Natural killer cell (primary cell): Measurements from ENCODE around the gene RNF130. TPM values are rescaled to one million over a fixed set of nuclear protein-coding genes. Genes with fewer than 3 reads are reported as not detected.
A peak's percentile ranks its signal among the peaks of the same experiment; 100 is the strongest.

Source experiments
- ATAC-seq, 3 donors: fragments of 150-1000 bp in 2 of 3; fragments of 200-7000 bp in 1 of 3; cut with Tn5 transposase; 1 replicate in 1 of 3; 2 replicates in 2 of 3; pipeline ENCODE4 v1.10.0; 2021; ENCODE audit warnings: mild to moderate bottlenecking in 2 of 3, moderate library complexity in 2 of 3
- DNase-seq, 2 donors: peaks; one replicate each; pipeline versions ENCODE4 v3.0.0 to v3.0.0-alpha.2; 2013 to 2021; ENCODE audit warnings: mixed read lengths in 1 of 2
- H3K27ac ChIP-seq: one replicate; pipeline ENCODE4 v1.5.1; 2013; ENCODE audit warnings: mild to moderate bottlenecking, low read length
- H3K27me3 ChIP-seq: one replicate; pipeline ENCODE4 v1.6.1; 2013; ENCODE audit warnings: low read length; ENCODE audit not compliant: control insufficient read depth, insufficient read depth
- H3K36me3 ChIP-seq: one replicate; pipeline ENCODE4 v1.6.1; 2013; ENCODE audit warnings: low read length; ENCODE audit not compliant: control insufficient read depth, insufficient read depth
- H3K4me1 ChIP-seq: one replicate; pipeline ENCODE4 v1.6.1; 2013; ENCODE audit warnings: low read length; ENCODE audit not compliant: control insufficient read depth, insufficient read depth
- H3K4me3 ChIP-seq: one replicate; pipeline ENCODE4 v1.5.1; 2013; ENCODE audit warnings: low read length
- H3K9me3 ChIP-seq: one replicate; pipeline ENCODE4 v1.6.1; 2013; ENCODE audit warnings: low read length; ENCODE audit not compliant: control insufficient read depth, insufficient read depth
- H3K27ac Mint-ChIP-seq, 2 donors: one replicate each; pipeline ENCODE4 v1.8.0; 2022; ENCODE audit warnings: mild to moderate bottlenecking in 2 of 2, mixed read lengths in 2 of 2, moderate library complexity in 1 of 2
- H3K27me3 Mint-ChIP-seq, 2 donors: one replicate each; pipeline ENCODE4 v1.8.0; 2022; ENCODE audit warnings: low read depth in 2 of 2, mixed read lengths in 2 of 2
- H3K36me3 Mint-ChIP-seq: one replicate; pipeline ENCODE4 v1.8.0; 2022; ENCODE audit warnings: mixed read lengths
- H3K4me1 Mint-ChIP-seq, 2 donors: one replicate each; pipeline ENCODE4 v1.8.0; 2022; ENCODE audit warnings: mixed read lengths in 2 of 2
- H3K4me3 Mint-ChIP-seq: one replicate; pipeline ENCODE4 v1.8.0; 2022; ENCODE audit warnings: mild to moderate bottlenecking, moderate library complexity, mixed read lengths
- H3K9me3 Mint-ChIP-seq, 2 donors: one replicate each; pipeline ENCODE4 v1.8.0; 2022; ENCODE audit warnings: mixed read lengths in 2 of 2
- WGBS: methylation state at CpG from one replicate; pipeline ENCODE4 v1.1.7; 2013; ENCODE audit warnings: missing lambda C conversion rate; ENCODE audit not compliant: insufficient coverage; 5-methylcytosine and 5-hydroxymethylcytosine counted together
- intact Hi-C: fragments of 100-400 bp; cut with micrococcal nuclease; formaldehyde crosslinking; loops from one replicate; pipeline ENCODE4 v1.14.2; 2022
- total RNA-seq, 4 donors: library from RNA; stranded (reverse); fragments of 120-200 nt in 1 of 4; gene quantifications; one replicate each; pipeline versions ENCODE4 v1.2.3 to v1.2.4, GENCODE V29; 2013 to 2022
- TF ChIP-seq, protein P1 (sequence below): fragments of 200-600 bp; IDR thresholded peaks from one replicate; pipeline ENCODE4 v1.8.0; 2022; ENCODE audit warnings: antibody characterized with exemption

RNF130 gene
- total RNA-seq, 3 donors from 2014 or later (not counting 1 experiment from before 2014, with no cell fraction given): 24.4 to 35.0 (median 25.5) TPM

DNA sequence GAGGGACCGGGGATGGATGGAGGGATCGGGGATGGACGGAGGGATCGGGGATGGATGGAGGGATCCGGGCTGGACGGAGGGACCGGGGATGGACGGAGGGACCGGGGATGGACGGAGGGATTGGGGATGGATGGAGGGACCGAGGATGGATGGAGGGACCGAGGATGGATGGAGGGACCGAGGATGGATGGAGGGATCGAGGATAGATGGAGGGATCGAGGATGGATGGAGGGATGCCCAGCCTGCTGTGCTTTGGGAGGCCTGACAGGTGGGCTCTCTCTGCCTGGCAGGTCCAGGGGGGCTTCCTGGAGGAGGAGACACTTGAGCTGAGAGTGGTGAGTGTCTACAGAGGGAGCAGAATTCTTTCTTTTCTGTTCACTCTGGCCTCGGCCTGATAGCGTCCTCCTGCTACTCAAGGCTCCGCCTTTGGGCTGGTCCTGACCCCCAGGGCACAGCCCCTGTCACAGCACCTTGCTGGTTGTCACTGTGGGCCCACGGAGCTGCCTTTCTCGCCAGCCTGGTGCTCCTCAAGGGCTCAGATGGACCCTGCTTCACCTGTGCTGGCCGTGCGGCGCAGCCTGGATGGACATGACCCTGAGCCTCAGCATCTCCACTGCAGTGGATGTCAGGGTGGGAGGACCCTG is 42.2 kb upstream of the RNF130 start:
- no peaks in the 10 kb centered on the region for H3K36me3 Mint-ChIP-seq
- no peaks in the 10 kb centered on the region for H3K4me1 Mint-ChIP-seq
- TF ChIP-seq, protein P1, sequence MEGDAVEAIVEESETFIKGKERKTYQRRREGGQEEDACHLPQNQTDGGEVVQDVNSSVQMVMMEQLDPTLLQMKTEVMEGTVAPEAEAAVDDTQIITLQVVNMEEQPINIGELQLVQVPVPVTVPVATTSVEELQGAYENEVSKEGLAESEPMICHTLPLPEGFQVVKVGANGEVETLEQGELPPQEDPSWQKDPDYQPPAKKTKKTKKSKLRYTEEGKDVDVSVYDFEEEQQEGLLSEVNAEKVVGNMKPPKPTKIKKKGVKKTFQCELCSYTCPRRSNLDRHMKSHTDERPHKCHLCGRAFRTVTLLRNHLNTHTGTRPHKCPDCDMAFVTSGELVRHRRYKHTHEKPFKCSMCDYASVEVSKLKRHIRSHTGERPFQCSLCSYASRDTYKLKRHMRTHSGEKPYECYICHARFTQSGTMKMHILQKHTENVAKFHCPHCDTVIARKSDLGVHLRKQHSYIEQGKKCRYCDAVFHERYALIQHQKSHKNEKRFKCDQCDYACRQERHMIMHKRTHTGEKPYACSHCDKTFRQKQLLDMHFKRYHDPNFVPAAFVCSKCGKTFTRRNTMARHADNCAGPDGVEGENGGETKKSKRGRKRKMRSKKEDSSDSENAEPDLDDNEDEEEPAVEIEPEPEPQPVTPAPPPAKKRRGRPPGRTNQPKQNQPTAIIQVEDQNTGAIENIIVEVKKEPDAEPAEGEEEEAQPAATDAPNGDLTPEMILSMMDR: no peak
- intact Hi-C loops: no loop called here
- ATAC-seq (no peak), DNase-seq (no peak)
- H3K4me3 ChIP-seq: no peak overlapping the region
- H3K4me3 Mint-ChIP-seq: no peak overlapping the region
- no peak overlapping the region for H3K27ac ChIP-seq
- H3K9me3 Mint-ChIP-seq: no peaks in the 10 kb centered on the region
- no peaks in the 10 kb centered on the region for H3K36me3 ChIP-seq
- no peak overlapping the region for H3K27ac Mint-ChIP-seq
- H3K27me3 ChIP-seq: no peaks in the 10 kb centered on the region
- no peaks in the 10 kb centered on the region for H3K9me3 ChIP-seq
- H3K27me3 Mint-ChIP-seq: no peaks in the 10 kb centered on the region
- 95% methylated on average over 23 of the region's 23 CpGs for WGBS
- H3K4me1 ChIP-seq: no peaks in the 10 kb centered on the region

DNA sequence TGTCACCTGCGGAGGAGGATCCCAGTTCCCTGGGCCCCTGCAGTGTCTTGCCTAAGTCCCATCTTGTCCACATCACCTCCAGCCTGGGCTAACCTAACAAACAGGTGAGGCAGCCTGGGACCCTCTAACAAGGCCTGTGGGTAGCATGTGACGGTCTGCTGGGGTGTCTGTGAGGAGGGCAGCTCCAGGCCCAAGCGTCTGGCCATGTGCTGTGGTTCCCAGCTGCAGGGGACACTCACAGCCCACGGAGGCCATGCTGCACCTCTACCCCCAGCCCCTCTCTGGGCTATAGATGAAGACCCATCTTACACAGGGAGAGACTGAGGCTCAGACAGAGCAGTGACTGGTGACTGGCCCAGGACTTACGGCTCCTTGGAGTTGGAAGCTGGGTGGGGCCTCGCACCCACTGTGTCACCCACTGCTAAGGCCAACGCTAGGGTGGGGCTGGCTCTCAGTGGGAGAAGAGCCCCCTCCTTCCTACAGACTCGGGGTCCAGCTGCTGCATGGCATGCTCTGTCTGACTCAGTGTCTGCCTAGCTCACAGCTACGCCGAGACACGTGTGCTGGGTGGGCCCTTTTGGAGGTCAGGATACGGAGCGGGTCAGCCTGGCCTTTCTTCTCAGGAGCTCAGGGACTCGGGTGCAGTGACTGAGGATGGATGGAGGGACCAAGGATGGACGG is 40.8 kb upstream of the RNF130 start:
- TF ChIP-seq, protein P1: no peak
- Histone ChIP-seq H3K27ac (no peak overlapping the region), H3K36me3 (no peaks in the 10 kb centered on the region), H3K4me3 (no peak overlapping the region), H3K27me3 (no peaks in the 10 kb centered on the region), H3K4me1 (no peaks in the 10 kb centered on the region), H3K9me3 (peaks cover 5% of the 10 kb centered on the region)
- DNase-seq (no peak), ATAC-seq (peak in 1 of 3 donors; percentile 16)
- no peaks in the 10 kb centered on the region for H3K4me1 Mint-ChIP-seq
- H3K27ac Mint-ChIP-seq: no peak overlapping the region
- H3K36me3 Mint-ChIP-seq: peaks cover 2% of the 10 kb centered on the region
- WGBS: 84% methylated on average over 15 of the region's 15 CpGs
- no peaks in the 10 kb centered on the region for H3K27me3 Mint-ChIP-seq
- H3K9me3 Mint-ChIP-seq: peaks cover 0 to under 1% of the 10 kb centered on the region in 2 donors
- intact Hi-C loops: no loop called here
- no peak overlapping the region for H3K4me3 Mint-ChIP-seq

DNA sequence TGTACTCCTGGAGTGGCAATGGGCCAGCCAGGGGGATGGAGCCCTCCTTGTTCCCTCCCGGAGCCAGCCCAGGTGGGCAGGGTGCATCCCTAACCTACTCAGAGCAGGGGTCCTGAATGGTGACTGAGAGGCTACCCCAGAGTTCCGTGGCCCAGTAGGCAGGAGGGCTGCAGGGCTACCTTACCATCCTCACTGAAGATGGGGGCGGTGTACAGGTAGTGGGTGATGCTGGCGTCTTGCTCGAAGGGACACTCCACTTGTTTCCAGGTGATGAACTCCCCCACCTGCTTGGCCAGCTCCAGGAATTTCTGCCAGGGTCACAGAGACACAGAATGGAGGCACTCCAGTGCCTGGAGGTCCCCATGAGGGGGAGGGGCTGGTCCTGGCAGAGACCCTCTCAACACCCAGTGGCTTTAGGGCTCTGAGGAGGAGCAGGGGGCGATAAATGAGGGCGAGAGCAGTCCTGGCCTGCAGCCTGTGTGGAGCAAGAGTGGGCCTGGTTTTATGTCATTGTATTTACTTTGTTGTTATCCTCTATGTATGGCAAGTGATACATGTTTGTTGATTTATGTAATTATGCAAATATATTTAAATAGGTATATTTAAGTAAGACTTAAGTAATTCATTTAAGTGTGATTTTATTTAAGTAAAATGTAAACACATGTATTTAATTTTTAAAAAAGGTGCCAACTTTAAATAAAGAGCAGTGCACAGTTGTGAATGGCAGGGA is 39.9 kb upstream of the RNF130 start:
- no peaks in the 10 kb centered on the region for H3K27me3 ChIP-seq
- no peak overlapping the region for H3K4me3 Mint-ChIP-seq
- peaks cover 11% of the 10 kb centered on the region for H3K36me3 Mint-ChIP-seq
- no peak for ATAC-seq
- no peak overlapping the region for H3K27ac ChIP-seq
- H3K4me3 ChIP-seq: no peak overlapping the region
- H3K36me3 ChIP-seq: no peaks in the 10 kb centered on the region
- 88% methylated on average over 7 of the region's 7 CpGs for WGBS
- intact Hi-C loops: no loop called here
- H3K9me3 Mint-ChIP-seq: peaks cover 5 to 9% of the 10 kb centered on the region in 2 donors
- DNase-seq: no peak
- H3K4me1 Mint-ChIP-seq: no peaks in the 10 kb centered on the region
- no peaks in the 10 kb centered on the region for H3K4me1 ChIP-seq
- peaks cover 6% of the 10 kb centered on the region for H3K9me3 ChIP-seq
- no peak overlapping the region for H3K27ac Mint-ChIP-seq
- TF ChIP-seq, protein P1: no peak
- H3K27me3 Mint-ChIP-seq: peaks cover 3 to 8% of the 10 kb centered on the region in 2 donors
